Keratinocyte (primary cell): ENCODE results near the gene ASTN2. TPM values are rescaled to one million over a fixed set of nuclear protein-coding genes. Genes with fewer than 3 reads are reported as not detected.

ENCODE experiments used
- DNase-seq: peaks from one replicate; pipeline ENCODE4 v3.0.0-alpha.2; 2011; ENCODE audit warnings: low read depth, missing footprints, low spot score
- FAIRE-seq: peaks from 2 replicates; lab custom pipeline; 2011; peaks lifted over from hg19 to GRCh38; lab: Jason Lieb, UNC
- H2AFZ ChIP-seq: 2 replicates; pipeline ENCODE4 v1.6.0; 2012; ENCODE audit warnings: low read length, control low read depth, inconsistent platforms; ENCODE audit not compliant: control insufficient read depth
- H3K27ac ChIP-seq: 2 replicates; pipeline ENCODE4 v1.5.1; 2011; ENCODE audit warnings: low read length; ENCODE audit not compliant: control insufficient read depth, insufficient read depth
- H3K27me3 ChIP-seq: 3 replicates; pipeline ENCODE4 v1.6.0; 2011; ENCODE audit warnings: low read length; ENCODE audit not compliant: control insufficient read depth, insufficient read depth; ENCODE audit errors: extremely low read depth
- H3K36me3 ChIP-seq, 2 experiments: 2 replicates in 1 of 2; 3 replicates in 1 of 2; pipeline ENCODE4 v1.5.1; 2011; ENCODE audit warnings: low read length in 2 of 2, mild to moderate bottlenecking in 1 of 2; ENCODE audit not compliant: control insufficient read depth in 2 of 2, insufficient read depth in 2 of 2; ENCODE audit errors: extremely low read depth in 1 of 2
- H3K4me1 ChIP-seq: 3 replicates; pipeline ENCODE4 v1.5.1; 2011; ENCODE audit warnings: low read length; ENCODE audit not compliant: control insufficient read depth, insufficient read depth; ENCODE audit errors: extremely low read depth
- H3K4me2 ChIP-seq: 3 replicates; pipeline ENCODE4 v1.6.0; 2011; ENCODE audit warnings: low read depth, low read length; ENCODE audit not compliant: control insufficient read depth, insufficient read depth; ENCODE audit errors: extremely low read depth
- H3K4me3 ChIP-seq, 3 experiments: fragments of 200-600 bp in 1 of 3; sonication (generic) in 1 of 3; 2 replicates in 2 of 3; 3 replicates in 1 of 3; pipeline ENCODE4 v1.5.1; 2011 to 2016; ENCODE audit warnings: low read length in 3 of 3, mild to moderate bottlenecking in 3 of 3, control low read depth in 2 of 3, inconsistent platforms in 1 of 3, low read depth in 1 of 3, mixed read lengths in 1 of 3, mixed run types in 1 of 3, moderate library complexity in 1 of 3; ENCODE audit not compliant: control insufficient read depth in 2 of 3, insufficient read depth in 2 of 3; ENCODE audit errors: extremely low read depth in 1 of 3
- H3K79me2 ChIP-seq: 2 replicates; pipeline ENCODE4 v1.6.0; 2012; ENCODE audit warnings: low read length; ENCODE audit not compliant: control insufficient read depth, insufficient read depth
- H3K9ac ChIP-seq: 3 replicates; pipeline ENCODE4 v1.6.0; 2011; ENCODE audit warnings: low read length; ENCODE audit not compliant: control insufficient read depth, insufficient read depth; ENCODE audit errors: extremely low read depth
- H3K9me1 ChIP-seq: 3 replicates; pipeline ENCODE4 v1.6.0; 2011; ENCODE audit warnings: low read length; ENCODE audit not compliant: control insufficient read depth, insufficient read depth; ENCODE audit errors: extremely low read depth
- H3K9me3 ChIP-seq: 2 replicates; pipeline ENCODE4 v1.5.1; 2012; ENCODE audit warnings: low read depth, low read length; ENCODE audit not compliant: control insufficient read depth
- H4K20me1 ChIP-seq: 3 replicates; pipeline ENCODE4 v1.6.0; 2011; ENCODE audit warnings: low read length; ENCODE audit not compliant: control insufficient read depth, insufficient read depth; ENCODE audit errors: extremely low read depth
- CTCF ChIP-seq, 3 experiments: IDR thresholded peaks in 1 of 3; conservative IDR thresholded peaks in 1 of 3; optimal IDR thresholded peaks in 1 of 3; 2 replicates in 2 of 3; 3 replicates in 1 of 3; pipeline versions ENCODE3 to v1.5.1; 2011; ENCODE audit warnings: low read length in 3 of 3, mild to moderate bottlenecking in 3 of 3, moderate library complexity in 2 of 3, control low read depth in 1 of 3, inconsistent platforms in 1 of 3; ENCODE audit not compliant: insufficient read depth in 2 of 3; ENCODE audit errors: extremely low read depth in 1 of 3
- EZH2 ChIP-seq: IDR thresholded peaks from one replicate; pipeline ENCODE4 v1.6.1; 2012; ENCODE audit warnings: inconsistent platforms, mild to moderate bottlenecking, low read length, moderate library complexity
- dilution Hi-C: fragments of 300-500 bp; cut with MboI; formaldehyde crosslinking; loops from one replicate; pipeline ENCODE4 v1.7.0; 2020; ENCODE audit warnings: low sequenced_read_pairs; ENCODE audit not compliant: extremely low pct_ligation_motif_present
- polyA plus RNA-seq, 5 experiments: library from polyadenylated mRNA; depleted of rRNA in 3 of 5; stranded (reverse) in 3 of 5; stranded (forward) in 1 of 5; unstranded in 1 of 5; fragments of >200 nt; gene quantifications; 1 replicate in 1 of 5; 2 replicates in 3 of 5; 3 replicates in 1 of 5; pipeline versions ENCODE4 v1.2.1 to v1.2.3, GENCODE V29; 2011 to 2012; ENCODE audit warnings: missing spikeins in 2 of 5, low read depth in 1 of 5, low replicate concordance in 1 of 5

Gene ASTN2
- polyA plus RNA-seq, 1 donor (not counting 4 experiments of a cell fraction or from before 2014, with no cell fraction given): 0.31 TPM

- Histone ChIP-seq H3K36me3 (no peaks in the 10 kb centered on the region), H2AFZ (no peak overlapping the region), H3K4me3 (no peak overlapping the region), H3K79me2 (no peaks in the 10 kb centered on the region), H3K4me2 (no peak overlapping the region), H3K4me1 (no peaks in the 10 kb centered on the region), H3K9me1 (no peaks in the 10 kb centered on the region), H3K27ac (no peak overlapping the region), H3K9me3 (no peaks in the 10 kb centered on the region), H3K9ac (no peak overlapping the region), H4K20me1 (no peaks in the 10 kb centered on the region), H3K27me3 (no peaks in the 10 kb centered on the region)
- TF ChIP-seq CTCF (optimal IDR thresholded peaks at IDR 0.05 in 1 of 3, IDR thresholded peaks at IDR 0.05 in 1 of 3, conservative IDR thresholded peaks at IDR 0.05 in 1 of 3; ENCODE audit: extremely low read depth in 1 of 3, insufficient read depth in 2 of 3, low read length in 3 of 3): no peak
- TF ChIP-seq EZH2: no peak
- no peak for DNase-seq
- FAIRE-seq: no peak
- dilution Hi-C loops: no loop called here
Measured at GRCh38 chr9:117451311-117451710, 36.5 kb upstream of the ASTN2 start.

GRCh38 chr9:117448066-117448465 is 33.2 kb upstream of the ASTN2 start:
- DNase-seq: no peak
- H3K27me3 ChIP-seq: no peaks in the 10 kb centered on the region
- no peak overlapping the region for H3K4me2 ChIP-seq
- H3K4me3 ChIP-seq: no peak overlapping the region
- FAIRE-seq: no peak
- H3K79me2 ChIP-seq: no peaks in the 10 kb centered on the region
- H3K27ac ChIP-seq: no peak overlapping the region
- no peaks in the 10 kb centered on the region for H3K9me1 ChIP-seq
- no peaks in the 10 kb centered on the region for H3K36me3 ChIP-seq
- H4K20me1 ChIP-seq: no peaks in the 10 kb centered on the region
- TF ChIP-seq CTCF (optimal IDR thresholded peaks at IDR 0.05 in 1 of 3, IDR thresholded peaks at IDR 0.05 in 1 of 3, conservative IDR thresholded peaks at IDR 0.05 in 1 of 3; ENCODE audit: extremely low read depth in 1 of 3, insufficient read depth in 2 of 3, low read length in 3 of 3) (no peak), EZH2 (no peak)
- H3K9ac ChIP-seq: no peak overlapping the region
- no peaks in the 10 kb centered on the region for H3K9me3 ChIP-seq
- no peak overlapping the region for H2AFZ ChIP-seq
- dilution Hi-C loops: no loop called here
- no peaks in the 10 kb centered on the region for H3K4me1 ChIP-seq
